B cell (primary cell): ENCODE measurements around the gene FAM217A. TPM values are rescaled to one million over a fixed set of nuclear protein-coding genes. Genes with fewer than 3 reads are reported as not detected.

Source experiments
- ATAC-seq: fragments of 200-7000 bp; cut with Tn5 transposase; one replicate; pipeline ENCODE4 v1.10.0; 2021; ENCODE audit warnings: low read depth, mild to moderate bottlenecking, moderate number of reproducible peaks, moderate library complexity
- CTCF ChIA-PET: fragments of 350-600 bp; sonication (Branson Sonifier 250); formaldehyde crosslinking; loops from one replicate; lab custom pipeline; 2021; ENCODE audit warnings: antibody characterized with exemption, inconsistent platforms; lab: Charles Lee
- POLR2A ChIA-PET: fragments of 350-600 bp; sonication (Branson Sonifier 250); formaldehyde crosslinking; loops from one replicate; lab custom pipeline; 2021; ENCODE audit warnings: antibody characterized with exemption; lab: Charles Lee
- DNase-seq: peaks from one replicate; pipeline ENCODE4 v3.0.0; 2013
- H2AFZ ChIP-seq: 2 replicates; pipeline ENCODE4 v1.6.1; 2012; ENCODE audit warnings: mild to moderate bottlenecking, low read depth, low read length; ENCODE audit not compliant: insufficient read depth, poor library complexity, severe bottlenecking
- H3K27ac ChIP-seq, 2 donors: 1 replicate in 1 of 2; 2 replicates in 1 of 2; pipeline ENCODE4 v1.5.1; 2012 to 2013; ENCODE audit warnings: low read length in 2 of 2, mild to moderate bottlenecking in 2 of 2, moderate library complexity in 1 of 2
- H3K27me3 ChIP-seq, 4 experiments: fragments of 200-600 bp in 1 of 4; sonication (generic) in 1 of 4; replicated peaks in 1 of 4; 1 replicate in 2 of 4; 2 replicates in 2 of 4; pipeline versions ENCODE4 v1.6.1 to v1.7.0; 2013 to 2016; ENCODE audit warnings: low read length in 3 of 4, mild to moderate bottlenecking in 2 of 4, mixed read lengths in 1 of 4, moderate library complexity in 1 of 4; ENCODE audit not compliant: insufficient read depth in 4 of 4, control insufficient read depth in 3 of 4; ENCODE audit errors: control extremely low read depth in 1 of 4
- H3K36me3 ChIP-seq, 2 experiments: replicated peaks in 1 of 2; 1 replicate in 1 of 2; 2 replicates in 1 of 2; pipeline versions ENCODE4 v1.6.1 to v1.7.1; 2013; ENCODE audit warnings: low read length in 1 of 2; ENCODE audit not compliant: insufficient read depth in 2 of 2, control insufficient read depth in 1 of 2; ENCODE audit errors: control extremely low read depth in 1 of 2, extremely low read depth in 1 of 2
- H3K4me1 ChIP-seq, 2 donors: fragments of 200-600 bp in 1 of 2; sonication (generic) in 1 of 2; 1 replicate in 1 of 2; 2 replicates in 1 of 2; pipeline versions ENCODE4 v1.5.1 to v1.6.1; 2013 to 2017; ENCODE audit warnings: low read length in 2 of 2; ENCODE audit not compliant: control insufficient read depth in 2 of 2, insufficient read depth in 2 of 2
- H3K4me2 ChIP-seq: replicated peaks from 2 replicates; pipeline ENCODE3; 2012; ENCODE audit warnings: mild to moderate bottlenecking, low read depth, low read length; ENCODE audit not compliant: poor library complexity, severe bottlenecking
- H3K4me3 ChIP-seq, 5 experiments: fragments of 200-600 bp in 1 of 5; sonication (generic) in 1 of 5; 1 replicate in 3 of 5; 2 replicates in 2 of 5; pipeline versions ENCODE4 v1.5.1 to v1.7.0; 2011 to 2016; ENCODE audit warnings: low read length in 4 of 5, mild to moderate bottlenecking in 4 of 5, low read depth in 2 of 5, control low read depth in 1 of 5, moderate library complexity in 1 of 5; ENCODE audit not compliant: insufficient read depth in 1 of 5; ENCODE audit errors: control extremely low read depth in 1 of 5, extremely low read depth in 1 of 5
- H3K79me2 ChIP-seq: fragments of 200-600 bp; sonication (generic); one replicate; pipeline ENCODE4 v1.6.0; 2016; ENCODE audit warnings: low read length; ENCODE audit not compliant: control insufficient read depth, insufficient read depth
- H3K9ac ChIP-seq: fragments of 200-600 bp; sonication (generic); 2 replicates; pipeline ENCODE4 v1.6.1; 2017; ENCODE audit warnings: mild to moderate bottlenecking, low read length, moderate library complexity
- H3K9me3 ChIP-seq, 3 donors: one replicate each; pipeline versions ENCODE4 v1.6.1 to v1.7.1; 2013; ENCODE audit warnings: low read length in 2 of 3; ENCODE audit not compliant: control insufficient read depth in 2 of 3, insufficient read depth in 1 of 3; ENCODE audit errors: control extremely low read depth in 1 of 3
- H4K20me1 ChIP-seq: 2 replicates; pipeline ENCODE4 v1.6.0; 2012; ENCODE audit warnings: mild to moderate bottlenecking, low read length; ENCODE audit not compliant: insufficient read depth, control insufficient read depth, poor library complexity, severe bottlenecking
- H3K27ac Mint-ChIP-seq: one replicate; pipeline ENCODE4 v1.8.0; 2021; ENCODE audit warnings: mixed read lengths
- H3K27me3 Mint-ChIP-seq: one replicate; pipeline ENCODE4 v1.8.0; 2021; ENCODE audit warnings: mixed read lengths
- H3K4me1 Mint-ChIP-seq: one replicate; pipeline ENCODE4 v1.8.0; 2021; ENCODE audit warnings: mixed read lengths
- H3K4me3 Mint-ChIP-seq: one replicate; pipeline ENCODE4 v1.8.0; 2021; ENCODE audit warnings: mixed read lengths
- H3K9me3 Mint-ChIP-seq: one replicate; pipeline ENCODE4 v1.8.0; 2022; ENCODE audit warnings: mixed read lengths; ENCODE audit not compliant: insufficient read depth
- CTCF ChIP-seq: fragments of 200-600 bp; IDR thresholded peaks from one replicate; pipeline ENCODE4 v1.8.0; 2022; ENCODE audit warnings: antibody characterized with exemption, mild to moderate bottlenecking
- EZH2 ChIP-seq: IDR thresholded peaks from 2 replicates; pipeline ENCODE4 v1.6.1; 2012; ENCODE audit warnings: borderline replicate concordance, low read depth, mild to moderate bottlenecking, moderate library complexity, low read length; ENCODE audit not compliant: insufficient read depth, poor library complexity, severe bottlenecking
- WGBS: methylation state at CpG from one replicate; pipeline ENCODE4 v1.1.5; 2013; ENCODE audit warnings: missing lambda C conversion rate; ENCODE audit not compliant: insufficient coverage; 5-methylcytosine and 5-hydroxymethylcytosine counted together
- intact Hi-C: fragments of 100-400 bp; cut with micrococcal nuclease; formaldehyde crosslinking; loops from one replicate; pipeline ENCODE4 v1.10.0; 2022
- polyA plus RNA-seq: library from polyadenylated mRNA; depleted of rRNA; stranded (reverse); fragments of >200 nt; gene quantifications from 2 replicates; pipeline ENCODE4 v1.2.3, GENCODE V29; 2012
- total RNA-seq, 2 donors: library from RNA; stranded (reverse); fragments of 120-200 nt in 1 of 2; gene quantifications; 1 replicate in 1 of 2; 2 replicates in 1 of 2; pipeline versions ENCODE4 v1.2.3 to v1.2.4, GENCODE V29; 2013 to 2022

FAM217A gene
- total and polyA plus RNA-seq, 2 donors (not counting 1 experiment from before 2014, with no cell fraction given), result not detected

DNA sequence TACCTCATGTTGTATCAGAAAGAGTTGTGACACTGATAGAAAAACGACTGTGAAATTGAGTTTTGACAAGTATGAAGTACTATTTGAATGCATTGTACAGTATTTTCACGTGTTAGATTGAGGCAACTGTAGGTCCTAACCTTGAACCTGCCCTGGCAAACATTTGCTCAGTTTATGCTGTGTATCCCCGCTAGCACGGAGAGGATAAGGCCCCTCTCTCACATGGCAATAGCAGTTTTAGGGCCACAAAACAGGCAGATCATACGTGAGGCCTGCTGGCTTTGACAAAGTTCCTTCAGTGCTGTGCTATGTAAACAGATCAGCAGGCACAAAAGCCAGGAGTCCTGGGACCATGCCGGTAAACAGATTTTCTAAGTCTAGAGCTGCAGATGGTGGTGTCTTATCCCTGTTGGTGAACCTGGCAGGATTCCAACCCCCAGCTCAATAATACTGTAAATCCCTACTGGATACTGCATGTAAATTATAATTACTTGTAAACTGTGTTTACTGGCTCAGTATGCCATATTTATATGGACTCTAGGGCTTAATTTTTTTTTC lies 23.8 kb upstream of the FAM217A start:
- H3K9ac ChIP-seq, result no peak overlapping the region
- no peaks in the 10 kb centered on the region for H3K9me3 ChIP-seq
- Mint-ChIP-seq H3K27me3 (peaks cover 4% of the 10 kb centered on the region), H3K4me3 (no peak overlapping the region), H3K4me1 (no peaks in the 10 kb centered on the region), H3K9me3 (no peaks in the 10 kb centered on the region), H3K27ac (no peak overlapping the region)
- H3K36me3 ChIP-seq, result no peaks in the 10 kb centered on the region
- peaks cover 0 to 5% (median 0%) of the 10 kb centered on the region in 4 experiments for H3K27me3 ChIP-seq
- no peak for DNase-seq
- H3K4me1 ChIP-seq, result no peaks in the 10 kb centered on the region
- H4K20me1 ChIP-seq, result no peaks in the 10 kb centered on the region
- no peak overlapping the region for H3K27ac ChIP-seq
- no peak overlapping the region for H2AFZ ChIP-seq
- intact Hi-C loops, result no loop called here
- H3K4me3 ChIP-seq, result no peak overlapping the region
- no peak for TF ChIP-seq EZH2
- TF ChIP-seq CTCF, result no peak
- 89% methylated on average over 5 of the region's 6 CpGs for WGBS
- no peak overlapping the region for H3K4me2 ChIP-seq
- ATAC-seq, result no peak
- no peaks in the 10 kb centered on the region for H3K79me2 ChIP-seq
- CTCF ChIA-PET, result no interaction called here
- POLR2A ChIA-PET, result no interaction called here

DNA sequence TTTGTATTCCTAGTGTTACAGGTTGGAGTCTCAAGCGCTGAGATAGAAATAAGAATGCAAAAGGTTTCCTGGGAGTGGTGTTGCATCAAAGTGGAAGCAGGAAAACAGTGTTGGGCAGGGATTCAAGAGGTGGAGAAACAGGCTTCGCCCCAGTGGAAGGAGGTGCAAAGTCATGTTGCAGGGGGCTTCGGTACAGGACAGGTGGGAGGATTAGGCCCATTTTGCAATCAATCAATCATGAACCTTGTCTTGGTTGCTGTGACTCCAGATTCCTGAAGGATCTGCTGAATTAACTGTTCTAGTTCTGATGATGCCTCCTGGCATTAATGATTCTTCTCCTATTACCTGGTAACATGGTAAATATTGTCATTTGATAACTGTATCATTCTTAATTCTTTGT lies 22.4 kb upstream of the FAM217A start:
- H3K4me2 ChIP-seq, result no peak overlapping the region
- ATAC-seq (no peak), DNase-seq (no peak)
- intact Hi-C loops, result no loop called here
- no peak for TF ChIP-seq EZH2
- H3K4me3 Mint-ChIP-seq, result no peak overlapping the region
- no peak overlapping the region for H3K4me3 ChIP-seq
- POLR2A ChIA-PET, result no interaction called here
- no peaks in the 10 kb centered on the region for H4K20me1 ChIP-seq
- no peak overlapping the region for H3K27ac ChIP-seq
- H3K9me3 ChIP-seq, result no peaks in the 10 kb centered on the region
- peaks cover 0 to 5% (median 0%) of the 10 kb centered on the region in 4 experiments for H3K27me3 ChIP-seq
- no peak overlapping the region for H3K9ac ChIP-seq
- H3K4me1 Mint-ChIP-seq, result no peaks in the 10 kb centered on the region
- H3K79me2 ChIP-seq, result no peaks in the 10 kb centered on the region
- H3K9me3 Mint-ChIP-seq, result no peaks in the 10 kb centered on the region
- no peaks in the 10 kb centered on the region for H3K36me3 ChIP-seq
- WGBS, result 50% methylated on average over 2 of the region's 3 CpGs
- H3K27ac Mint-ChIP-seq, result no peak overlapping the region
- H2AFZ ChIP-seq, result no peak overlapping the region
- H3K4me1 ChIP-seq, result no peaks in the 10 kb centered on the region
- CTCF ChIA-PET, result no interaction called here
- H3K27me3 Mint-ChIP-seq, result peaks cover 4% of the 10 kb centered on the region
